ENCODE results near the gene RAPH1. TPM values are rescaled to one million over a fixed set of nuclear protein-coding genes. Genes with fewer than 3 reads are reported as not detected.

RAPH1 gene
- polyA plus RNA-seq, 4 donors, result 12.3 to 17.7 (median 15.1) TPM

- DNase-seq (ENCODE audit: low read depth in 4 of 4, low spot score in 2 of 4), result no peak
These were observed 34.8 kb downstream of the RAPH1 start for GRCh38 chr2:203500297-203500696.

GRCh38 chr2:203498161-203498560 is 36.9 kb downstream of the RAPH1 start:
- no peak for DNase-seq (ENCODE audit: low read depth in 4 of 4, low spot score in 2 of 4)

- no peak for DNase-seq (ENCODE audit: low read depth in 4 of 4, low spot score in 2 of 4)
These were observed 42.1 kb downstream of the RAPH1 start for GRCh38 chr2:203492965-203493364.

GRCh38 chr2:203490391-203490790 is 44.7 kb downstream of the RAPH1 start:
- no peak for DNase-seq (ENCODE audit: low read depth in 4 of 4, low spot score in 2 of 4)

GRCh38 chr2:203489531-203489930 is 45.6 kb downstream of the RAPH1 start:
- DNase-seq (ENCODE audit: low read depth in 4 of 4, low spot score in 2 of 4), result no peak

- peak in 1 of 4 donors; percentile 21 for DNase-seq (ENCODE audit: low read depth in 4 of 4, low spot score in 2 of 4)
These were observed 50.6 kb downstream of the RAPH1 start for GRCh38 chr2:203484266-203485112.

GRCh38 chr2:203480623-203481022 is 54.5 kb downstream of the RAPH1 start:
- no peak for DNase-seq (ENCODE audit: low read depth in 4 of 4, low spot score in 2 of 4)

GRCh38 chr2:203476881-203477280 is 58.2 kb downstream of the RAPH1 start:
- DNase-seq (ENCODE audit: low read depth in 4 of 4, low spot score in 2 of 4), result no peak

GRCh38 chr2:203471323-203471722 is 63.8 kb downstream of the RAPH1 start:
- no peak for DNase-seq (ENCODE audit: low read depth in 4 of 4, low spot score in 2 of 4)

GRCh38 chr2:203470371-203470770 is 64.7 kb downstream of the RAPH1 start:
- DNase-seq (ENCODE audit: low read depth in 4 of 4, low spot score in 2 of 4), result peak in 1 of 4 donors; percentile 9

- DNase-seq (ENCODE audit: low read depth in 4 of 4, low spot score in 2 of 4), result no peak
These were observed 65.6 kb downstream of the RAPH1 start for GRCh38 chr2:203469546-203469945.

GRCh38 chr2:203463266-203463678 is 71.8 kb downstream of the RAPH1 start:
- DNase-seq (ENCODE audit: low read depth in 4 of 4, low spot score in 2 of 4), result no peak

GRCh38 chr2:203462308-203462707 is 72.8 kb downstream of the RAPH1 start:
- no peak for DNase-seq (ENCODE audit: low read depth in 4 of 4, low spot score in 2 of 4)

GRCh38 chr2:203461746-203462145 is 73.4 kb downstream of the RAPH1 start:
- no peak for DNase-seq (ENCODE audit: low read depth in 4 of 4, low spot score in 2 of 4)

- no peak for DNase-seq (ENCODE audit: low read depth in 4 of 4, low spot score in 2 of 4)
These were observed 79.9 kb downstream of the RAPH1 start for GRCh38 chr2:203455209-203455608.

- DNase-seq (ENCODE audit: low read depth in 4 of 4, low spot score in 2 of 4), result peak in 3 of 4 donors; percentile 7 to 32 (median 31)
These were observed 81.1 kb downstream of the RAPH1 start for GRCh38 chr2:203453858-203454451.

GRCh38 chr2:203451689-203452088 is 83.4 kb downstream of the RAPH1 start:
- no peak for DNase-seq (ENCODE audit: low read depth in 4 of 4, low spot score in 2 of 4)

GRCh38 chr2:203451011-203451410 is 84.1 kb downstream of the RAPH1 start:
- no peak for DNase-seq (ENCODE audit: low read depth in 4 of 4, low spot score in 2 of 4)

GRCh38 chr2:203450561-203450960 is 84.5 kb downstream of the RAPH1 start:
- no peak for DNase-seq (ENCODE audit: low read depth in 4 of 4, low spot score in 2 of 4)

GRCh38 chr2:203446780-203447179 is 88.3 kb downstream of the RAPH1 start:
- no peak for DNase-seq (ENCODE audit: low read depth in 4 of 4, low spot score in 2 of 4)

GRCh38 chr2:203446071-203446481 is 89.0 kb downstream of the RAPH1 start:
- no peak for DNase-seq (ENCODE audit: low read depth in 4 of 4, low spot score in 2 of 4)

GRCh38 chr2:203444738-203445137 is 90.4 kb downstream of the RAPH1 start:
- no peak for DNase-seq (ENCODE audit: low read depth in 4 of 4, low spot score in 2 of 4)
